ENCODE data around the gene KLF9. TPM values are rescaled to one million over a fixed set of nuclear protein-coding genes. Genes with fewer than 3 reads are reported as not detected.

KLF9 gene
- total RNA-seq, 1 experiment from 2014 or later = 1.0 TPM

- no peak for TF ChIP-seq CTCF (IDR thresholded peaks at IDR 0.05)
- TF ChIP-seq ZBTB21 (CRISPR knock-in tag; IDR thresholded peaks at IDR 0.05; ENCODE audit: borderline replicate concordance) = no peak
- no peak for TF ChIP-seq NFATC4 (CRISPR knock-in tag; IDR thresholded peaks at IDR 0.05)
- no peak for TF ChIP-seq NR3C1 (CRISPR knock-in tag; conservative IDR thresholded peaks at IDR 0.05; ENCODE audit: low read depth)
- TF ChIP-seq, protein P1, sequence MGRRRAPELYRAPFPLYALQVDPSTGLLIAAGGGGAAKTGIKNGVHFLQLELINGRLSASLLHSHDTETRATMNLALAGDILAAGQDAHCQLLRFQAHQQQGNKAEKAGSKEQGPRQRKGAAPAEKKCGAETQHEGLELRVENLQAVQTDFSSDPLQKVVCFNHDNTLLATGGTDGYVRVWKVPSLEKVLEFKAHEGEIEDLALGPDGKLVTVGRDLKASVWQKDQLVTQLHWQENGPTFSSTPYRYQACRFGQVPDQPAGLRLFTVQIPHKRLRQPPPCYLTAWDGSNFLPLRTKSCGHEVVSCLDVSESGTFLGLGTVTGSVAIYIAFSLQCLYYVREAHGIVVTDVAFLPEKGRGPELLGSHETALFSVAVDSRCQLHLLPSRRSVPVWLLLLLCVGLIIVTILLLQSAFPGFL (CRISPR knock-in tag; IDR thresholded peaks at IDR 0.05; ENCODE audit: borderline replicate concordance) = no peak
- TF ChIP-seq ZNF416 (CRISPR knock-in tag; IDR thresholded peaks at IDR 0.05) = no peak
Measured at GRCh38 chr9:70392189-70392588, 22.3 kb downstream of the KLF9 start (continued).

- Mint-ChIP-seq H3K4me1 (peaks cover 14% of the 10 kb centered on the region), H3K27me3 (ENCODE audit: low read depth) (no peaks in the 10 kb centered on the region; the same call in 1 of the 2 replicates), H3K27ac (no peak overlapping the region), H3K36me3 (no peaks in the 10 kb centered on the region), H3K9me3 (no peaks in the 10 kb centered on the region), H3K4me3 (no peak overlapping the region)
- CTCF ChIA-PET = interaction anchor here (1.5 to 3.2 kb wide), 2 partner anchors 94 to 211 kb away, joined by 5 to 9 read pairs; no protein-coding TSS in a partner anchor
- ATAC-seq (no peak), DNase-seq (ENCODE audit: low spot score) (no peak)
- TF ChIP-seq E2F4 (CRISPR knock-in tag; IDR thresholded peaks at IDR 0.05; ENCODE audit: borderline replicate concordance, low read depth) = no peak
- POLR2A ChIA-PET = interaction anchor here (1.2 kb wide), 1 partner anchor 212 kb away, joined by 3 read pairs; no protein-coding TSS in a partner anchor
Measured at GRCh38 chr9:70390933-70391341, 23.5 kb downstream of the KLF9 start.

DNA sequence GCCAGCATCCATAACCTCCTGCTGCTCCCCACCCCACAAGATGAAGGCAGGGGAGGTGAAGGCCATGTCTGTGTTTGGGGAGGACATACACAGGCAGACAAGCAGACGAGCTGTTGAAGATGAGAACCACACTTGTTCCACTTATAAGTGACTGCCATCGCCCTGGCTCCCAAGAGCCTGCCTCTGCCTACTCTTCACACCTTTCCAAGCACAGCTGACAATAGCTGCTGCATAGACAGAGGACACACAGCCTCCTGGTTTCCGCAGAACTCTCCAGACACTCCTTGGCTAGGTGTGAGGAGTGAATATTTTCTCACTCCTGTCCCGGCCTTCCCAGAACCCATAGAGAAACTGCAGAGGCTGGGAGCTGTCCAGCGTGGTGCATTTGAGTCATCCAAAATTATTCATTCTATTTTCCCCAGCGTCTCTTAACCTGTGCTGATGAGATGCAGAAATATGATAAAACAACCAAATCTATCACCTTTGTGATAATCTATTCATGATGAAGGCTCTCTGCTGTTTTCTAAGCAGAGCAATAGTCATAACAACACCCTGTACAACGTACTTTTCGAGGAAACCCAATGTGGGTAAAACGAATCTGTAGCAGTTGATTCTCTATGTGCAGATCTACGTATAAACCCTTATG, 24.7 kb downstream of the KLF9 start:
- Mint-ChIP-seq H3K4me1 (peaks cover 14% of the 10 kb centered on the region), H3K27ac (no peak overlapping the region), H3K36me3 (no peaks in the 10 kb centered on the region), H3K27me3 (ENCODE audit: low read depth) (no peaks in the 10 kb centered on the region; the same call in 1 of the 2 replicates), H3K9me3 (no peaks in the 10 kb centered on the region), H3K4me3 (no peak overlapping the region)
- DNase-seq (ENCODE audit: low spot score) = no peak
- CTCF ChIA-PET = interaction anchor here (1.1 to 3.2 kb wide), 3 partner anchors 95 to 279 kb away, joined by 3 to 9 read pairs (median 5); no protein-coding TSS in a partner anchor
- ATAC-seq = peak; percentile 32; the same call in 1 of the 2 replicates
- TF ChIP-seq, protein P2, sequence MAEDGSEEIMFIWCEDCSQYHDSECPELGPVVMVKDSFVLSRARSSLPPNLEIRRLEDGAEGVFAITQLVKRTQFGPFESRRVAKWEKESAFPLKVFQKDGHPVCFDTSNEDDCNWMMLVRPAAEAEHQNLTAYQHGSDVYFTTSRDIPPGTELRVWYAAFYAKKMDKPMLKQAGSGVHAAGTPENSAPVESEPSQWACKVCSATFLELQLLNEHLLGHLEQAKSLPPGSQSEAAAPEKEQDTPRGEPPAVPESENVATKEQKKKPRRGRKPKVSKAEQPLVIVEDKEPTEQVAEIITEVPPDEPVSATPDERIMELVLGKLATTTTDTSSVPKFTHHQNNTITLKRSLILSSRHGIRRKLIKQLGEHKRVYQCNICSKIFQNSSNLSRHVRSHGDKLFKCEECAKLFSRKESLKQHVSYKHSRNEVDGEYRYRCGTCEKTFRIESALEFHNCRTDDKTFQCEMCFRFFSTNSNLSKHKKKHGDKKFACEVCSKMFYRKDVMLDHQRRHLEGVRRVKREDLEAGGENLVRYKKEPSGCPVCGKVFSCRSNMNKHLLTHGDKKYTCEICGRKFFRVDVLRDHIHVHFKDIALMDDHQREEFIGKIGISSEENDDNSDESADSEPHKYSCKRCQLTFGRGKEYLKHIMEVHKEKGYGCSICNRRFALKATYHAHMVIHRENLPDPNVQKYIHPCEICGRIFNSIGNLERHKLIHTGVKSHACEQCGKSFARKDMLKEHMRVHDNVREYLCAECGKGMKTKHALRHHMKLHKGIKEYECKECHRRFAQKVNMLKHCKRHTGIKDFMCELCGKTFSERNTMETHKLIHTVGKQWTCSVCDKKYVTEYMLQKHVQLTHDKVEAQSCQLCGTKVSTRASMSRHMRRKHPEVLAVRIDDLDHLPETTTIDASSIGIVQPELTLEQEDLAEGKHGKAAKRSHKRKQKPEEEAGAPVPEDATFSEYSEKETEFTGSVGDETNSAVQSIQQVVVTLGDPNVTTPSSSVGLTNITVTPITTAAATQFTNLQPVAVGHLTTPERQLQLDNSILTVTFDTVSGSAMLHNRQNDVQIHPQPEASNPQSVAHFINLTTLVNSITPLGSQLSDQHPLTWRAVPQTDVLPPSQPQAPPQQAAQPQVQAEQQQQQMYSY (CRISPR knock-in tag; IDR thresholded peaks at IDR 0.05) = no peak
- TF ChIP-seq IRF1 (CRISPR knock-in tag; IDR thresholded peaks at IDR 0.05) (no peak), PRRX2 (CRISPR knock-in tag; IDR thresholded peaks at IDR 0.05) (no peak), KAT7 (CRISPR knock-in tag; IDR thresholded peaks at IDR 0.05; ENCODE audit: borderline replicate concordance) (no peak), ZNF671 (CRISPR knock-in tag; IDR thresholded peaks at IDR 0.05) (no peak)
- TF ChIP-seq, protein P3, sequence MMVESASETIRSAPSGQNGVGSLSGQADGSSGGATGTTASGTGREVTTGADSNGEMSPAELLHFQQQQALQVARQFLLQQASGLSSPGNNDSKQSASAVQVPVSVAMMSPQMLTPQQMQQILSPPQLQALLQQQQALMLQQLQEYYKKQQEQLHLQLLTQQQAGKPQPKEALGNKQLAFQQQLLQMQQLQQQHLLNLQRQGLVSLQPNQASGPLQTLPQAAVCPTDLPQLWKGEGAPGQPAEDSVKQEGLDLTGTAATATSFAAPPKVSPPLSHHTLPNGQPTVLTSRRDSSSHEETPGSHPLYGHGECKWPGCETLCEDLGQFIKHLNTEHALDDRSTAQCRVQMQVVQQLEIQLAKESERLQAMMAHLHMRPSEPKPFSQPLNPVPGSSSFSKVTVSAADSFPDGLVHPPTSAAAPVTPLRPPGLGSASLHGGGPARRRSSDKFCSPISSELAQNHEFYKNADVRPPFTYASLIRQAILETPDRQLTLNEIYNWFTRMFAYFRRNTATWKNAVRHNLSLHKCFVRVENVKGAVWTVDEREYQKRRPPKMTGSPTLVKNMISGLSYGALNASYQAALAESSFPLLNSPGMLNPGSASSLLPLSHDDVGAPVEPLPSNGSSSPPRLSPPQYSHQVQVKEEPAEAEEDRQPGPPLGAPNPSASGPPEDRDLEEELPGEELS (CRISPR knock-in tag; IDR thresholded peaks at IDR 0.05) = no peak
- TF ChIP-seq, protein P4, sequence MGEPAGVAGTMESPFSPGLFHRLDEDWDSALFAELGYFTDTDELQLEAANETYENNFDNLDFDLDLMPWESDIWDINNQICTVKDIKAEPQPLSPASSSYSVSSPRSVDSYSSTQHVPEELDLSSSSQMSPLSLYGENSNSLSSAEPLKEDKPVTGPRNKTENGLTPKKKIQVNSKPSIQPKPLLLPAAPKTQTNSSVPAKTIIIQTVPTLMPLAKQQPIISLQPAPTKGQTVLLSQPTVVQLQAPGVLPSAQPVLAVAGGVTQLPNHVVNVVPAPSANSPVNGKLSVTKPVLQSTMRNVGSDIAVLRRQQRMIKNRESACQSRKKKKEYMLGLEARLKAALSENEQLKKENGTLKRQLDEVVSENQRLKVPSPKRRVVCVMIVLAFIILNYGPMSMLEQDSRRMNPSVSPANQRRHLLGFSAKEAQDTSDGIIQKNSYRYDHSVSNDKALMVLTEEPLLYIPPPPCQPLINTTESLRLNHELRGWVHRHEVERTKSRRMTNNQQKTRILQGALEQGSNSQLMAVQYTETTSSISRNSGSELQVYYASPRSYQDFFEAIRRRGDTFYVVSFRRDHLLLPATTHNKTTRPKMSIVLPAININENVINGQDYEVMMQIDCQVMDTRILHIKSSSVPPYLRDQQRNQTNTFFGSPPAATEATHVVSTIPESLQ (CRISPR knock-in tag; IDR thresholded peaks at IDR 0.05) = no peak
- POLR2A ChIA-PET = no interaction called here

All from WTC11 (cell line).